ENCODE results near the gene SIX3. TPM values are rescaled to one million over a fixed set of nuclear protein-coding genes. Genes with fewer than 3 reads are reported as not detected.
A peak's percentile ranks its signal among the peaks of the same experiment; 100 is the strongest.

The SIX3 gene
- total RNA-seq, 3 donors from 2014 or later (not counting 1 experiment from before 2014, with no cell fraction given): 0.15 to 0.39 TPM; not detected in 1

GRCh38 chr2:44936275-44936674, 5.2 kb upstream of the SIX3 start:
- Mint-ChIP-seq H3K9me3 (no peaks in the 10 kb centered on the region), H3K27me3 (ENCODE audit: low read depth in 2 of 2) (peaks cover 56 to 68% of the 10 kb centered on the region in 2 donors), H3K36me3 (no peaks in the 10 kb centered on the region), H3K4me1 (peaks cover 4 to 6% of the 10 kb centered on the region in 2 donors), H3K27ac (no peak overlapping the region), H3K4me3 (no peak overlapping the region)
- TF ChIP-seq CTCF (IDR thresholded peaks at IDR 0.05): no peak
- Histone ChIP-seq H3K9me3 (ENCODE audit: control insufficient read depth, insufficient read depth, low read length) (no peaks in the 10 kb centered on the region), H3K27me3 (ENCODE audit: control insufficient read depth, insufficient read depth, low read length) (peaks cover 59% of the 10 kb centered on the region), H3K36me3 (ENCODE audit: control insufficient read depth, insufficient read depth, low read length) (no peaks in the 10 kb centered on the region), H3K4me3 (ENCODE audit: low read length) (no peak overlapping the region), H3K27ac (ENCODE audit: low read length) (no peak overlapping the region), H3K4me1 (ENCODE audit: control insufficient read depth, insufficient read depth, low read length) (peaks cover 24% of the 10 kb centered on the region)
- intact Hi-C loops (cut with micrococcal nuclease): no loop called here
- DNase-seq (no peak), ATAC-seq (no peak)
- WGBS (ENCODE audit: insufficient coverage): 22% methylated on average over 6 of the region's 6 CpGs

- intact Hi-C loops (cut with micrococcal nuclease): no loop called here
- Mint-ChIP-seq H3K9me3 (no peaks in the 10 kb centered on the region), H3K36me3 (no peaks in the 10 kb centered on the region), H3K27me3 (ENCODE audit: low read depth in 2 of 2) (peaks cover 51 to 68% of the 10 kb centered on the region in 2 donors), H3K27ac (no peak overlapping the region), H3K4me3 (no peak overlapping the region), H3K4me1 (peaks cover 11% of the 10 kb centered on the region in 2 donors)
- WGBS (ENCODE audit: insufficient coverage): 19% methylated on average over 21 of the region's 22 CpGs
- TF ChIP-seq CTCF (IDR thresholded peaks at IDR 0.05): no peak
- peaks cover 32% of the 10 kb centered on the region for H3K4me1 ChIP-seq (ENCODE audit: control insufficient read depth, insufficient read depth, low read length)
- H3K27me3 ChIP-seq (ENCODE audit: control insufficient read depth, insufficient read depth, low read length): peaks cover 61% of the 10 kb centered on the region
- ATAC-seq: no peak
- H3K9me3 ChIP-seq (ENCODE audit: control insufficient read depth, insufficient read depth, low read length): no peaks in the 10 kb centered on the region
- no peak overlapping the region for H3K27ac ChIP-seq (ENCODE audit: low read length)
- no peaks in the 10 kb centered on the region for H3K36me3 ChIP-seq (ENCODE audit: control insufficient read depth, insufficient read depth, low read length)
- no peak overlapping the region for H3K4me3 ChIP-seq (ENCODE audit: low read length)
- DNase-seq: no peak
These were observed 4.5 kb upstream of the SIX3 start for GRCh38 chr2:44936715-44937687.

- no peak for DNase-seq
- WGBS (ENCODE audit: insufficient coverage): 5% methylated on average over 32 of the region's 35 CpGs
- intact Hi-C loops (cut with micrococcal nuclease): no loop called here
- no peaks in the 10 kb centered on the region for H3K9me3 ChIP-seq (ENCODE audit: control insufficient read depth, insufficient read depth, low read length)
- Mint-ChIP-seq H3K36me3 (no peaks in the 10 kb centered on the region), H3K4me3 (peak overlapping the region; percentile 35), H3K27me3 (ENCODE audit: low read depth in 2 of 2) (peaks cover 44 to 62% of the 10 kb centered on the region in 2 donors), H3K9me3 (no peaks in the 10 kb centered on the region), H3K27ac (no peak overlapping the region), H3K4me1 (peaks cover 11 to 18% of the 10 kb centered on the region in 2 donors)
- peaks cover 38% of the 10 kb centered on the region for H3K4me1 ChIP-seq (ENCODE audit: control insufficient read depth, insufficient read depth, low read length)
- peaks cover 61% of the 10 kb centered on the region for H3K27me3 ChIP-seq (ENCODE audit: control insufficient read depth, insufficient read depth, low read length)
- no peak overlapping the region for H3K27ac ChIP-seq (ENCODE audit: low read length)
- no peak for TF ChIP-seq CTCF (IDR thresholded peaks at IDR 0.05)
- ATAC-seq: no peak
- no peaks in the 10 kb centered on the region for H3K36me3 ChIP-seq (ENCODE audit: control insufficient read depth, insufficient read depth, low read length)
- no peak overlapping the region for H3K4me3 ChIP-seq (ENCODE audit: low read length)
These were observed 3.7 kb upstream of the SIX3 start for GRCh38 chr2:44937688-44938240.
